Hepatic stellate cell (primary cell): ENCODE data around the gene ABCG4.
"Not testable (repeated sequence)": the region's sequence is repeated elsewhere in the genome, so short reads cannot be mapped to it uniquely, and the experiment has no call there.

Source experiments
- DNase-seq: peaks from one replicate; pipeline ENCODE4 v3.0.0; 2011; ENCODE audit warnings: low spot score

Gene ABCG4

GRCh38 chr11:119116235-119116594 is 32.6 kb upstream of the ABCG4 start:
- no peak for DNase-seq

GRCh38 chr11:119116601-119117000 is 32.3 kb upstream of the ABCG4 start:
- no peak for DNase-seq

GRCh38 chr11:119117004-119117706 is 31.7 kb upstream of the ABCG4 start:
- DNase-seq = no peak

GRCh38 chr11:119118227-119118626 is 30.6 kb upstream of the ABCG4 start:
- DNase-seq = no peak

- no peak for DNase-seq
Observed at GRCh38 chr11:119118946-119119345, 29.9 kb upstream of the ABCG4 start.

- DNase-seq = no peak
Observed at GRCh38 chr11:119120639-119121007, 28.2 kb upstream of the ABCG4 start.

GRCh38 chr11:119121008-119121810 is 27.6 kb upstream of the ABCG4 start, which contains the start of gene HINFP:
Gene HINFP (plus strand): TSS chr11:119121580. CDS start chr11:119126945, 5,365 bp downstream.
- peak; percentile 99 for DNase-seq

- DNase-seq = no peak
Observed at GRCh38 chr11:119121811-119122124, 27.1 kb upstream of the ABCG4 start.

- DNase-seq = no peak
Observed at GRCh38 chr11:119125821-119126220, 23.0 kb upstream of the ABCG4 start.

GRCh38 chr11:119126675-119127268 is 22.1 kb upstream of the ABCG4 start:
- DNase-seq = no peak

- no peak for DNase-seq
Observed at GRCh38 chr11:119130662-119131061, 18.2 kb upstream of the ABCG4 start.

GRCh38 chr11:119134389-119134978 is 14.4 kb upstream of the ABCG4 start:
- DNase-seq = no peak

GRCh38 chr11:119139276-119139675 is 9.6 kb upstream of the ABCG4 start:
- DNase-seq = not testable (repeated sequence)

GRCh38 chr11:119144825-119145486 is 3.9 kb upstream of the ABCG4 start:
- DNase-seq = peak; percentile 89

GRCh38 chr11:119145551-119145950 is 3.3 kb upstream of the ABCG4 start:
- no peak for DNase-seq

- no peak for DNase-seq
Observed at GRCh38 chr11:119147604-119148333, 1.1 kb upstream of the ABCG4 start.

GRCh38 chr11:119148720-119149017 is 183 bp upstream of the ABCG4 start:
- DNase-seq = no peak

GRCh38 chr11:119149786-119150275 is 979 bp downstream of the ABCG4 start:
- no peak for DNase-seq

GRCh38 chr11:119152043-119152442 is 3.2 kb downstream of the ABCG4 start:
- DNase-seq = no peak

- DNase-seq = no peak
Observed at GRCh38 chr11:119152604-119153003, 3.8 kb downstream of the ABCG4 start.

- DNase-seq = no peak
Observed at GRCh38 chr11:119153049-119153818, 4.4 kb downstream of the ABCG4 start.
